NCI-H2107 (cell line): Measurements from ENCODE around the gene IFNK.

Source experiments
- DNase-seq: peaks from one replicate; lab custom pipeline; 2025; lab: John Stamatoyannopoulos, UW

Gene IFNK

GRCh38 chr9:27511771-27512170 lies 12.3 kb upstream of the IFNK start:
- no peak for DNase-seq

DNA sequence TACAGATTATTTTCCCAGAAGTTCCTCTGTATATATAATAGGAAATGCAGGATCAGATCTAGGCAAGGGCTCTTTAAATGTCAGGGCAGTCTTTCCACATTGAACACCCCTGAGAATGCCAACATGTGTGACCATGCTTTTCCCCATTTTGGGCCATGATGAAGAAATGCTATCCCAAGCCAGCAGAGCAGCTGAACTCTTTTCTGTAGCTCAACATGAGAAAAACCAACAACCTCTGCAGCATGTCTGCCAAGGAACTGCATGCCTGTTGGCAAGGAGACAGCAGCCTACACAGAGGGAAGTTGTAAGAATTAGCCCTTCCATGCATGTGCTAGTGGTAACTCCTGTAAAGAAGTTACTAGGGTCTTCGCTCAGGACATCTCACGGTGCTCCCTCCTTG lies 9.5 kb upstream of the IFNK start:
- no peak for DNase-seq

- DNase-seq = no peak
These were observed 6.1 kb upstream of the IFNK start for GRCh38 chr9:27518006-27518405.

DNA sequence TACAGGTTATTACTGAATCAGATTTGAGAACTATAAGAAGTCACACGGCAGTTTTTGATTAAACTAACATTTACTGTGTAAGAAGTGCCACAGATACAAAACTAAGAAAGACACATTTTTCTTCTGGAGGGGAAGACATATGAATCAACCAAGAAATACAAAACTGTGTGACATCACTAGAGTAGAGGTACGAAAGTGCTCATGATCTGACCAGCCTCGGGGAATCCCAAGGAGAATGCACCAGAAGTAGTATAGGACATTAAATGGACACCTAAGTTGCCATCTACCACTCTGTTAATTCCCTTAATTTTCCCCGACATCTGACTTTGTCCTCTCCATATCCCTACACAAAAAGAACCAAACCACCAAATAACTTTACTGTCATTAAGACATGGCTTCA lies 5.3 kb upstream of the IFNK start:
- DNase-seq = no peak

GRCh38 chr9:27519466-27520465 lies 4.3 kb upstream of the IFNK start:
- DNase-seq = no peak

DNA sequence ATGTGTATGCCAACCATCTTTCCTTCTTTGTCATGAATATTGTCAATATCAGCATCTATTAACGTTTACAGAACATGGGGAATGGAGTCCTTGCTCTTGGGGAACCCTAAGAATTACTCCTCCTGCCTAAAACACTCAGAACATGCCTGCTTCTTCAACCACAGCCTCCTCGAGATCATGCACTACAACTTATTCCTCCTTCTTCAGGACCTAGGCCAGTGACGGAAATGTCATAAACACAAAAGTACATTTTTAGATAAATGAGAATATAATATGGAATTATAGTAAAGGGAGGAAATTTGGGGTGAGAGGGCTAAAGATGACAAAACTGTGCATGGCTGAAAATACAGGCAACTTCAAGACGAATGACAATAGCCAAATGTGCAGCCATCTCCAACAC lies 3.1 kb upstream of the IFNK start:
- no peak for DNase-seq

GRCh38 chr9:27523141-27523540 lies 949 bp upstream of the IFNK start:
- no peak for DNase-seq

- DNase-seq = no peak
These were observed 3.6 kb downstream of the IFNK start for GRCh38 chr9:27527702-27528075.

DNA sequence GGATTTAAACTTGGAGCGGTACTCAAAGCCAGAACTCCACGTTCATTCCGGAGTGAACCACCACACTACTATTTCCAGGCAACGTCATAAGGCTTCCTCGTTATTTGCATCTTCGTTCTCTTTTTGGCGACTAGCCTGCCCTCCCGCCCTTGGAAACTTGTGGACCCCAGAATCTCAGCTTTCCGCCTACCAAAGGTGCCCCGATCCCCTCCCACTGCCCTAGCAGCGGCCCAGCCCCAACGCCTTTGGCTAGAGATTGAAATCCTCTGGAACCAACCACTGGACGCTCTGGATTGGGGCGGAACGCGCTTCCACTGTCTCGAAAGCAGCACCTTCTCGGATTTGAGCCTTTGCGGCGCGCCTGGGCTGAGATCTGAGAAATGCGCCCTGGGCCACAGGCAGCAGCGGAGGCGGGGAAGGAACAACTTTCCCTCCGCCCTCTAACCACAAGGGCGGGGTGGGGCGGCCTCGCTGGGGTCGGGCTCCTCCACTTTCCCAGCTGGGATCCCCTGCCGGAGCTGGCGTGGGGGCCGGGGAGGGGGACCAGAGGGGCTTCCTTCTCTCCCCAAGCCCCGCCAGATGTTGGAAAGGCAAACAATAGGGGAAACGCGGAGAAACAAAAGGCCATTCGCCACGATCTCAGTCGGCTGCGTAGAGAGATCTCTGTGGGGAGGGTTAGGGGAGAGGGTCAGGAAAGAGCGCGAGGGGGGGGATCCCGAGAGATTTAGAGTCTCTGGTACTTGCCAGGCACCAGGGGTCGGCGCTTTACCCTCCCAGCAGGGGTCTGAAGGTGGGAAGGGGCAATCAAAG lies 4.2 kb downstream of the IFNK start:
- DNase-seq = no peak

GRCh38 chr9:27528886-27529315 lies 4.8 kb downstream of the IFNK start:
- no peak for DNase-seq

- peak; percentile 15 for DNase-seq
These were observed 5.5 kb downstream of the IFNK start, which contains the start of gene MOB3B for GRCh38 chr9:27529316-27530278. MOB3B (minus strand) TSS chr9:27529814; CDS start chr9:27455550, 74,264 bp downstream.

DNA sequence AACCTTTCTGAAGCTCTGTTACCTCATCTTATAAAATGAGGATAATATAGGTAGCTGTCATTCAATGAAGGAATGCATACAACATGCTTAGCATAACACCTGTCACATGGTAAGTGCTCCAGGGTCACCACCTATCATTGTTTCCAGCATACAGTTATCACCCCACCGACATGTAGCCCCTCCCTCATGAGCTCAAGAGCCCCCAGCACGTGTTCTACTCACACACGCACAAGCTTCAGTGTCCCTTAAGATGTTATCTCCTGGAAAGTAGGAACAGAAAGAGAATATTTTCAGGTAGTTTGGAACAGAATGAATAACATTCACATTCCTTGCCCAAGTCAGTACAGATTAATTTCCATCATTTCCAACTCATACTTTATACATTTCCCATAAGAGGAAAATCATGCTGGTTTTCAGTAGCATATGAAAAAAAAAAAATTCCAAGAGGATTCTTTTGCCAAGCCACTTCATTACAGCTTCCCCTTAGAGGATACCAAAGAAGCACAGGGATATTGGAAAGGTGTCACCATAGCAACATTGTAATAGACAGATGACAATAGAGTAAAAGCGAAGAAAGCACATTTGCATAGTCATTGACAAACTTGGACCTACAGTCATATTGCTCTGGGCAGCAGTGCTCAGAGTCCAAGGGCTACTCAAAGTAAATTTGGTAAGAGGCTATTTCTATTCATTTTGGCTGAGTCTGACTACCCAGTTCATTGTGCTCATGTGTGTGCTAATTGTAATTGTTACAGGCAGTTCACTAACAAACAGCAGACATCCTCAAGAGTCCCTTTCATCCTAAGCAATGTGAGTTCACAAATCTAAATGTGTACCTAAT lies 7.0 kb downstream of the IFNK start:
- DNase-seq = no peak

GRCh38 chr9:27532046-27532445 lies 8.0 kb downstream of the IFNK start:
- no peak for DNase-seq

DNA sequence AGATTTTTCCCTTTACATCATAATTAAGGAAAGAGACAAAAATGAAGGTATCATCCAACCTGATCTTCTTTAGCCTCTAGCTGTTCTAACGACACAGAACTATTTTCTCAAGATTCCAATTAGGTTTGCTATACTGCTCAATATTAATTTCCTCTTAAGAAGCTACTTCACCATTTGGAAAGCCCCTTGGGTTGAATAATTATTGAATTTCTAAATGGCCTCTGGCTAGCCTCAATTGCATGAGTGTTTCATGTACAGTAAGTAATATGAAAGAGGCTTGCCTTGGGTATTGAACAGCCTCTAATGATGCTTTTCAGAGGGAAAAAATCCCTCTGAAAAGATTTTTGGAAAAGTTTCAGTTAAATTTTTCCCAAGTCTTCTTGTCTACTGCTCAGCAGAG lies 9.2 kb downstream of the IFNK start:
- no peak for DNase-seq

GRCh38 chr9:27534131-27534530 lies 10.0 kb downstream of the IFNK start:
- no peak for DNase-seq

DNA sequence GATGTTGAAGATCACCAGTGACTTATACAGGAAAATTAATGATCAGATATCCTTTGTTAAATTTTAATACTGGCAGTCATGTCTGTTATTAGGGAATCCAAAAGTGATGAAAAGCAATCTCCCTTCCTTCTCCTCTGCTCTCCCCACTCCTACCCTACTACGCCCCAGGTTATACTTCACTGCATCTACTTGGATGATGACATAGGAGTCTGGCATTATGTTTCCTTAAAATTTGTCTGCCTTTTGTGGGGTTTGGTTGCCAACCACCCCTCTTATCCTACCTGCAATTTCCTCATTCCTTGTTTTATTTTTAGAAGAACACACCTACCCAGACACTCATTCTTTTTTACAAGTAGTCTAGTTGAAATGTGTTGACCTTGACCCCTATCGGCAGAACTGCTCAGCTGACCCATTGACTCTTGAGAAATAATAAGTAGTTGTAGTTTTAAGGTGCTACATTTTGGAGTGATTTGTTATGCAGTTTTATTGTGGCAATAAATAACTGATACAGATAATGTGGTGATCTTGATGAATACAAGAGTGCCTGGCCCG lies 10.6 kb downstream of the IFNK start:
- DNase-seq = no peak

GRCh38 chr9:27535701-27536118 lies 11.6 kb downstream of the IFNK start:
- no peak for DNase-seq

GRCh38 chr9:27536168-27536567 lies 12.1 kb downstream of the IFNK start:
- DNase-seq = no peak

DNA sequence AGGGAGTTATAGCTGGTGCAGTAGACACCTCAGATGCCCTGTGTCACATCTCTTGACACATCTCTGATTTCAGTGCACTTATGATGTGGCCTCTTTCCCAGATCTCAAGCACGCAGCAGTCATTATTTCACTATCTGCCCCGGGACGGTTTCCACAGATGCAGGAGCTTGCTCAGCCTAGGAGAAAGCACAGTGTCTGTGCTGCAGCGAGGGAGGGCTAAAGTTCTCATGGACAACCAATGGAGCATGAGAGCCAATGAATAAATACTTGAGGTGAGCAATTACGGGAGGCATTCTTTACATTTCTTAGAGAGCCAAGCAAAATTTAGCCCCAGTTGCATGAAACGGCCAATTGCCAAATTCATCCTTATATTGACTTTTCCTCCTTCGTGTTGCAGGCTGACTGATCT lies 12.9 kb downstream of the IFNK start:
- no peak for DNase-seq

DNA sequence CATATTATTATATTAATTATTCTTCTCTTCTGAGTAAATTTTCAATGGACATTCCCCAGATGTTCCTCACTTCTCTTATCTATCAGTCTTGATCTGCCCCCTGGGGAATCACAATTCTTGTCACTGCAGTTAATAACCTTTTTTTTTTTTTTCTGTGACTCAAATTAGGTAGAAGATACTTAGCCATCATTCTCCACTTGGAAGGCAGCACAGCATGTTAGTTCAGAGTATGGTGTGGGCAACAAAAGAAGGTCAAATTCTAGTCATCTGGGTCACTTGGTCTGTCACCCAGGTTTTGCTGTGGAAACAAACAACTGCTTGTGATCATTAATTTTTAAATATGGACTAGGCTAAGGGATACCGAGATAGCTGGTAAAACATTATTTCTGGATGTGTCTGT lies 13.7 kb downstream of the IFNK start:
- no peak for DNase-seq
